Thymus (tissue), 11 donors: Measurements from ENCODE around the gene SFI1. TPM values are rescaled to one million over a fixed set of nuclear protein-coding genes. Genes with fewer than 3 reads are reported as not detected.
"Not testable (repeated sequence)": the region's sequence is repeated elsewhere in the genome, so short reads cannot be mapped to it uniquely, and the experiment has no call there.

Source experiments
- DNase-seq, 9 donors: peaks; one replicate each; pipeline ENCODE4 v3.0.0-alpha.2; 2013; ENCODE audit warnings: low spot score in 9 of 9, low read depth in 6 of 9, missing footprints in 1 of 9
- H3K27ac ChIP-seq, 2 donors: one replicate each; pipeline ENCODE4 v1.5.1; 2013; ENCODE audit warnings: control low read depth in 1 of 2, low read depth in 1 of 2, low read length in 1 of 2, mild to moderate bottlenecking in 1 of 2, moderate library complexity in 1 of 2
- H3K27me3 ChIP-seq, 2 donors: one replicate each; pipeline ENCODE4 v1.5.1; 2013; ENCODE audit warnings: low read length in 1 of 2; ENCODE audit not compliant: control insufficient read depth in 2 of 2, insufficient read depth in 1 of 2
- H3K36me3 ChIP-seq, 2 donors: one replicate each; pipeline ENCODE4 v1.5.1; 2013; ENCODE audit warnings: low read length in 1 of 2, mild to moderate bottlenecking in 1 of 2, moderate library complexity in 1 of 2; ENCODE audit not compliant: control insufficient read depth in 2 of 2, insufficient read depth in 2 of 2
- H3K4me1 ChIP-seq, 2 donors: one replicate each; pipeline ENCODE4 v1.5.1; 2013; ENCODE audit warnings: low read length in 2 of 2; ENCODE audit not compliant: control insufficient read depth in 2 of 2, insufficient read depth in 2 of 2
- H3K4me3 ChIP-seq, 2 donors: one replicate each; pipeline ENCODE4 v1.5.1; 2013; ENCODE audit warnings: low read length in 2 of 2, control low read depth in 1 of 2, mild to moderate bottlenecking in 1 of 2
- H3K9me3 ChIP-seq, 2 donors: one replicate each; pipeline ENCODE4 v1.5.1; 2013; ENCODE audit warnings: low read length in 1 of 2, mild to moderate bottlenecking in 1 of 2; ENCODE audit not compliant: control insufficient read depth in 2 of 2, insufficient read depth in 1 of 2
- WGBS: extraction: QIAGEN DNeasy Blood & Tissue Kit; methylation state at CpG from one replicate; pipeline ENCODE4 v1.1.7; 2013; 5-methylcytosine and 5-hydroxymethylcytosine counted together
- polyA plus RNA-seq: library from polyadenylated mRNA; stranded (reverse); fragments of 200-250 nt; gene quantifications from one replicate; pipeline ENCODE4 v1.2.3, GENCODE V29; 2013
- total RNA-seq: library from RNA; stranded (reverse); fragments of 120-200 nt; gene quantifications from one replicate; pipeline ENCODE4 v1.2.4, GENCODE V29; 2013
- donor health status: healthy.

Gene SFI1
- total and polyA plus RNA-seq, 2 donors = 21.6 to 116 TPM

DNA sequence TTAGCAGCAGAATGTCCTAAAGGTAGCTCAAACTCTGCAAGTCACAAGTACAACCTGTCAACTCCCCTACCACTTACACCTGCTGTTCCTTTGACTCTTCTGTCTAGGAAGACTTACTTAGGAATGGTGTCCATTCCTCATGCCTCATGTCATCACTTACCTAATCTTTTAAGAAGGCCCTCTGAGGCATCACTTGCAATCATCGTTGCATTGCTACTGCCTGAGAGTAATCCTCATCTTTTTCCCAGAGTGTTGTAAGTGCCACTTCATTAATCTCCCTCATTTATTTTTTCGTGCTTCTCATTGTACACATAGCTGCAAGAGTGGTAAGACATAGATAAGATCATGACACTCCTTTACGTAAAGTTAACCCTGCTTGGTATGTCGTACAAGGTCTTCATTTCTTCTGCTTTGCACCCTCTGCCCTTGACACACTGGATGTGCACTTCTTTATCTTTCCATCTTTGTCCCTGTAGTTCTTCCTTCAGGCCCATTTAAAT, 54.6 kb downstream of the SFI1 start:
- Histone ChIP-seq H3K36me3 (peaks cover 36 to 47% of the 10 kb centered on the region in 2 donors), H3K4me1 (no peaks in the 10 kb centered on the region)

DNA sequence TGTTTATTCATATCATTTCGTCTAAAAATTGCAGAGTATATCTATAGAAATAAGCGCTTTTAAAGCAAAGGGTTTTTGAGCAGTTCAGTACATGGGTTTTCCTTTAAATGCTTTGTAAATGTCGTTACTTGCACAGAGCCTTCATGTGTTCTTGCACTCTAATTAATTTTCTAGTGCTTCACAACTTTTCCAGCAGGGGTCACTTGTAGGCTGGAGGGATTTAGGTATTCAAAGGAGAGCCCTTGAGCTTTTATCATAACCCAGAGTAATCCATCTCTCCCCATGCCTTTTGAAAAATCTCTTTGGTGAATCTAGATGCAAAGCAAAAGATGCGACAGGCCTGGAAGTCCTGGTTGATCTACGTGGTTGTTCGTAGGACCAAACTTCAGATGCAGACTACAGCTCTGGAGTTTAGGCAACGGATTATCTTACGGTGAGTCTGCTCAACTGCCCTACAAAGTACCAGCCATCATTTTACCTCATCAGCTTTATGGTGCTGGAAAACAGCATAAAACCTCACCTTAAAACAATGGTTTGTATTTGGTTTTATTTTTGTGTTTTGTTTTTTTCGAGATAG, 60.4 kb downstream of the SFI1 start:
- H3K9me3 ChIP-seq = no peaks in the 10 kb centered on the region
- peaks cover 21 to 32% of the 10 kb centered on the region in 2 donors for H3K36me3 ChIP-seq
- no peak overlapping the region for H3K27ac ChIP-seq
- no peaks in the 10 kb centered on the region for H3K4me1 ChIP-seq
- no peak overlapping the region for H3K4me3 ChIP-seq
- DNase-seq = peak in 5 of 9 donors; percentile 2 to 47 (median 11)
- H3K27me3 ChIP-seq = no peaks in the 10 kb centered on the region
- WGBS = 90% methylated on average over 9 of the region's 9 CpGs

More for the DNA sequence above, 54.6 kb downstream of the SFI1 start:
- no peak for DNase-seq
- Histone ChIP-seq H3K9me3 (no peaks in the 10 kb centered on the region), H3K27me3 (no peaks in the 10 kb centered on the region), H3K4me3 (no peak overlapping the region), H3K27ac (no peak overlapping the region)
- 98% methylated on average over 4 of the region's 4 CpGs for WGBS

DNA sequence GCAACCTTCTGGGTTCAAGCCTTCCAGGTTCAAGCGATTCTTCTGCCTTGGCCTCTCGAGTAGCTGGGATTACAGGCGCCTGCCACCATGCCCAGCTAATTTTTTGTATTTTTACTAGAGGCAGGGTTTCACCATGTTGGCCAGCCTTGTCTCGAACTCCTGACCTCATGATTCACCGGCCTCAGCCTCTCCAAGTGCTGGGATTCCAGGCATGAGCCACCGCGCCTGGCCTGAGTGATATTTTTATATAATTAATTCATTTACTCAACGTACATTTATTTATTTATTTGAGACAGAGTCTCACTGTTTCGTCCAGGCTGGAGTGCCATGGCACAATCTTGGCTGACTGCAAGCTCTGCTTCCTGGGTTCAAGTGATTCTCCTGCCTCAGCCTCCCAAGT, 62.2 kb downstream of the SFI1 start:
- not testable (repeated sequence) for H3K4me1 ChIP-seq, H3K27me3 ChIP-seq, DNase-seq, H3K9me3 ChIP-seq, H3K27ac ChIP-seq, H3K4me3 ChIP-seq
- H3K36me3 ChIP-seq = peaks cover 18 to 38% of the 10 kb centered on the region in 2 donors
- WGBS = over 99% methylated on average over 9 of the region's 9 CpGs

DNA sequence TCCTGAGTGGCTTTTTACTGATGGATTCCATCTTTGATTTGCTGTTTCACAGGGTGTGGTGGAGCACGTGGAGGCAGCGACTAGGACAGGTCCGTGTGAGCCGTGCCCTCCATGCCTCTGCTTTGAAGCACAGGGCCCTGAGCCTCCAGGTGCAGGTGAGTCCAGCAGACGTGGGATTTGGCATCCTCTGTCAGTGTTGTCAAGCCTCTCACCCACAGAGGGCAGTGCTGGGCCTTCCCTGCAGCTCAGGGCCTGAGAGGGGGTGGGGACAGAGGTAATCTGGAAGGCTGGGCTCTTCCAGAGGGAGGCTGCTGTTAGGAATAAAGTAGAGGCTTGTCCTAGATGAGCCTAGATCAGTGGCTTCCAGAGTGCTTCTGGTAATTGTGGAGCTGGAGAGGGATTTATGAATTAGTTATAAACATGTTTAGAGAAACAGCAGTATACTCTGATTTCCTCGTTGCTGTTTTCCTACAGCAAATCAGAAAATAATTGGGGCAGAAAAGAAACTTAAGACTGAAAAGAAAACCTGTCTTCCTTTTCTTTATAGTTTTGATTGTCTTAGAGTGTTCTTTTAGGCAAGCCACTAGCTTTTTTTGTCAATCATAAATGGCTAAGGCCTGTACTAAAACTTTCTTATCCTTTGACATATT, 65.0 kb downstream of the SFI1 start:
- Histone ChIP-seq H3K36me3 (peaks cover 27 to 42% of the 10 kb centered on the region in 2 donors), H3K4me1 (no peaks in the 10 kb centered on the region), H3K9me3 (no peaks in the 10 kb centered on the region), H3K27me3 (no peaks in the 10 kb centered on the region), H3K27ac (no peak overlapping the region), H3K4me3 (no peak overlapping the region)
- 66% methylated on average over 6 of the region's 6 CpGs for whole genome bisulfite sequencing
- DNase-seq = peak in 6 of 9 donors; percentile 9 to 52 (median 29)

DNA sequence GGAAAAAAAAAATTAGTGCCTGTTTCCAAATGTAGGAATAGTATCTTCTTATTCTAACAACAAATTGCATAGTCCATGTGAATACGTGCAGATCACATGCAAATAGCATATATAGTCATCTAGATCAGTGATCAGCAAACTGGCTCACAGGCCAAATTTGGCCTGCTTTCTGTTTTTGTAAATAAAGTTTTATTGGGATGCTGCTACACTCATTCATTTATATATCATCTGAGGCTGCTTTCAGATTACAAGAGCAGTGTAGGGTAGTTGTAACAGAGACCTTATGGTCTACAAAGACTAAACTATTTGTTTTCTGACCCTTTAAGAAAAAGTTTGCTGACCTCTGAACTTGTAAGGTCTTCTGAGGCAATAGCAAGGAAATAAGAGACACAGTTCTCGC, 65.6 kb downstream of the SFI1 start:
- Histone ChIP-seq H3K27ac (no peak overlapping the region), H3K9me3 (no peaks in the 10 kb centered on the region), H3K27me3 (no peaks in the 10 kb centered on the region), H3K36me3 (peaks cover 25 to 43% of the 10 kb centered on the region in 2 donors), H3K4me1 (no peaks in the 10 kb centered on the region), H3K4me3 (no peak overlapping the region)
- no peak for DNase-seq
- WGBS = 99% methylated on average over 2 of the region's 2 CpGs

DNA sequence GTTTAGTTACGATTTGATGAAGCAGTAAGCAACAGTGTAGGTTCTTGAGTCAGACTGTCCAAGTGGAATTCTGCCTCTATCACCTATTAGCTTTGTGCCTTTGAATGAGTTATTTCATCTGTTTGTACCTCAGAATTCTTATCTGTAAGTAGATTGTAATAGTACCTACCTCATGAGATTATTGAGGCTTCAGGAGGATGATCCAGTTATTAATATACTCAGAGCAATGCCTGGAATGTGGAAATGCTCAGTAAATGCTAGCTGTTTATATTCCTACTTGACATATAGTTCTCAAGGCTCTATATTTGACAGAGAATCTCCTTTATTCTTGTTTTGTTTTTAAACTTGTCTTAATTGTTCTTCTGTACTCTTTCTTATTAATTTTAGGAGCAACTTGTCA, 70.1 kb downstream of the SFI1 start:
- no peak for DNase-seq
- H3K27me3 ChIP-seq = no peaks in the 10 kb centered on the region
- H3K27ac ChIP-seq = no peak overlapping the region
- no peak overlapping the region for H3K4me3 ChIP-seq
- H3K36me3 ChIP-seq = peaks cover 20 to 28% of the 10 kb centered on the region in 2 donors
- H3K9me3 ChIP-seq = no peaks in the 10 kb centered on the region
- H3K4me1 ChIP-seq = no peaks in the 10 kb centered on the region
- 97% methylated on average over 1 of the region's 1 CpG for WGBS

DNA sequence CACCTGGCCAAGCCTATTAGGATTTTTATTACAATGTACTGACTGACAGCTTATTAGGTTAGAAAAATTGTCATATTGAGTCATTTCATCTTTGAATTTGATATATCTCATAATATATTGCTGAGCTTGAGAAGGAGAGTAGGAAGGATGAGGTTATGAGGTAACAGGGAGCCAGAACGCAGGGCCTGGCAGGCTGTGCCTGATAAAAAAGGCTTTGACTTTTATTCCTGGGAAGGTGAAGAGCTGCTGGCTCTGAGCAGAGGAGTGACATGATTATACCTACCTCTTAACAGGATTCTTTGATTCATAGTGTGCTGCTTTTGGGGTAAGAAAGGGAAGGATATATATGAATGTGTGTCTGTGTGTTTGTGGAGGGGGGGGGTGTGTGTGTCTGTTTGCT, 70.9 kb downstream of the SFI1 start:
- H3K36me3 ChIP-seq = peaks cover 20 to 25% of the 10 kb centered on the region in 2 donors
- no peak overlapping the region for H3K27ac ChIP-seq
- H3K9me3 ChIP-seq = no peaks in the 10 kb centered on the region
- no peak for DNase-seq
- no peaks in the 10 kb centered on the region for H3K27me3 ChIP-seq
- WGBS = 100% methylated on average over 1 of the region's 1 CpG
- H3K4me3 ChIP-seq = no peak overlapping the region
- no peaks in the 10 kb centered on the region for H3K4me1 ChIP-seq

DNA sequence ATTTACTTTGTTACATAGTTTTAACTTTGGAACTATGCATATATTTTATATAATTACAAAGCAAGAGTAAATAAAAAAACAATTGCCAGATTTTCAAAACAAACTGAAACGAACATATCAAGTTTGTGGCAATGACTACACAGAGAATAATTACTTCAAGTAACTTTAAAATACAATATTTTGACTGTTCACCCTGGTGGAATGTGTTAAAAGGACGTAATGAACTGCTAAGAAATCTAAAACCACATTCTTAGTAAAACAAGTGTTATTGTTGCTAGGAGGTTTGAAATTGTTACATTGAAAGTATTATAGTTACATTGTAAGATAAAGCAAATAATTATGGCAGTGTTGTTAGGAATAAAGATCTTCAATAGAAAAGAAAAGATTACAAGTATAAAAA, 71.4 kb downstream of the SFI1 start:
- DNase-seq = no peak
- 96% methylated on average over 2 of the region's 2 CpGs for WGBS
- H3K36me3 ChIP-seq = peaks cover 23 to 25% of the 10 kb centered on the region in 2 donors
- no peaks in the 10 kb centered on the region for H3K27me3 ChIP-seq
- no peak overlapping the region for H3K27ac ChIP-seq
- no peak overlapping the region for H3K4me3 ChIP-seq
- H3K4me1 ChIP-seq = no peaks in the 10 kb centered on the region
- no peaks in the 10 kb centered on the region for H3K9me3 ChIP-seq

DNA sequence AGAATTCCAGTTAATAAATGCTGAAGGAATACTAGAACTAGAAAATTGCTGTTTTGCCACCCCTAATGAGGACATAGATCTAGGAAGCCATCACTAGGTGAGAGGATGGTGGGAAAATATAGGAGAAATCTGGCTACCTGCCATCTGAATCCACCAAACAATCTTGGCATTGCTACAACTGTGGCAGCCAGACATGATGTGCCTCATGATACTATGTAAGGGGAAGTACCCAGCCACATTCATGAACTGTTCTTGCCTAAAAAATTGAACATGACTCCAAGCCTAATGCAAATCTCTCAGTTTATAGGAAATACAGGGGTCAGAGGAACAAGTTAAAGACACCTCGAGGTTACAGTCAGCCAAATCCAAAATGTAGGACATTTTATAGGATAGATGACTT, 72.8 kb downstream of the SFI1 start:
- no peaks in the 10 kb centered on the region for H3K4me1 ChIP-seq
- WGBS = 94% methylated on average over 1 of the region's 1 CpG
- no peaks in the 10 kb centered on the region for H3K9me3 ChIP-seq
- no peaks in the 10 kb centered on the region for H3K27me3 ChIP-seq
- no peak overlapping the region for H3K27ac ChIP-seq
- DNase-seq = no peak
- H3K36me3 ChIP-seq = peaks cover 30 to 32% of the 10 kb centered on the region in 2 donors
- H3K4me3 ChIP-seq = no peak overlapping the region
